ENCODE measurements around the gene P2RY8.

Gene P2RY8

GRCh38 chrX:1430451-1430850, 106.5 kb downstream of the P2RY8 start:
- TF ChIP-seq TAF1 (IDR thresholded peaks at IDR 0.05; ENCODE audit: borderline replicate concordance, insufficient read depth, low read length) (no peak), FOXP2 (optimal IDR thresholded peaks at IDR 0.05; ENCODE audit: borderline replicate concordance, extremely low read depth, extremely low read length, insufficient read depth) (no peak), POLR2AphosphoS5 (IDR thresholded peaks at IDR 0.05; ENCODE audit: low read depth, low read length) (no peak), SIN3A (IDR thresholded peaks at IDR 0.05; ENCODE audit: borderline replicate concordance, insufficient read depth, low read length) (no peak)
- TF ChIP-seq, protein P1, sequence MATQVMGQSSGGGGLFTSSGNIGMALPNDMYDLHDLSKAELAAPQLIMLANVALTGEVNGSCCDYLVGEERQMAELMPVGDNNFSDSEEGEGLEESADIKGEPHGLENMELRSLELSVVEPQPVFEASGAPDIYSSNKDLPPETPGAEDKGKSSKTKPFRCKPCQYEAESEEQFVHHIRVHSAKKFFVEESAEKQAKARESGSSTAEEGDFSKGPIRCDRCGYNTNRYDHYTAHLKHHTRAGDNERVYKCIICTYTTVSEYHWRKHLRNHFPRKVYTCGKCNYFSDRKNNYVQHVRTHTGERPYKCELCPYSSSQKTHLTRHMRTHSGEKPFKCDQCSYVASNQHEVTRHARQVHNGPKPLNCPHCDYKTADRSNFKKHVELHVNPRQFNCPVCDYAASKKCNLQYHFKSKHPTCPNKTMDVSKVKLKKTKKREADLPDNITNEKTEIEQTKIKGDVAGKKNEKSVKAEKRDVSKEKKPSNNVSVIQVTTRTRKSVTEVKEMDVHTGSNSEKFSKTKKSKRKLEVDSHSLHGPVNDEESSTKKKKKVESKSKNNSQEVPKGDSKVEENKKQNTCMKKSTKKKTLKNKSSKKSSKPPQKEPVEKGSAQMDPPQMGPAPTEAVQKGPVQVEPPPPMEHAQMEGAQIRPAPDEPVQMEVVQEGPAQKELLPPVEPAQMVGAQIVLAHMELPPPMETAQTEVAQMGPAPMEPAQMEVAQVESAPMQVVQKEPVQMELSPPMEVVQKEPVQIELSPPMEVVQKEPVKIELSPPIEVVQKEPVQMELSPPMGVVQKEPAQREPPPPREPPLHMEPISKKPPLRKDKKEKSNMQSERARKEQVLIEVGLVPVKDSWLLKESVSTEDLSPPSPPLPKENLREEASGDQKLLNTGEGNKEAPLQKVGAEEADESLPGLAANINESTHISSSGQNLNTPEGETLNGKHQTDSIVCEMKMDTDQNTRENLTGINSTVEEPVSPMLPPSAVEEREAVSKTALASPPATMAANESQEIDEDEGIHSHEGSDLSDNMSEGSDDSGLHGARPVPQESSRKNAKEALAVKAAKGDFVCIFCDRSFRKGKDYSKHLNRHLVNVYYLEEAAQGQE (IDR thresholded peaks at IDR 0.05; ENCODE audit: insufficient read depth in 1 of 2, low read depth in 2 of 2, low read length in 2 of 2), result no peak

- TF ChIP-seq SIN3A (IDR thresholded peaks at IDR 0.05; ENCODE audit: borderline replicate concordance, insufficient read depth, low read length) (no peak), TAF1 (IDR thresholded peaks at IDR 0.05; ENCODE audit: borderline replicate concordance, insufficient read depth, low read length) (no peak), FOXP2 (optimal IDR thresholded peaks at IDR 0.05; ENCODE audit: borderline replicate concordance, extremely low read depth, extremely low read length, insufficient read depth) (no peak), POLR2AphosphoS5 (IDR thresholded peaks at IDR 0.05; ENCODE audit: low read depth, low read length) (no peak)
- TF ChIP-seq, protein P1 (IDR thresholded peaks at IDR 0.05; ENCODE audit: insufficient read depth in 1 of 2, low read depth in 2 of 2, low read length in 2 of 2), result no peak
These were observed 109.2 kb downstream of the P2RY8 start for GRCh38 chrX:1427756-1428155.

- no peak for TF ChIP-seq POLR2AphosphoS5 (IDR thresholded peaks at IDR 0.05; ENCODE audit: low read depth, low read length)
- no peak for TF ChIP-seq TAF1 (IDR thresholded peaks at IDR 0.05; ENCODE audit: borderline replicate concordance, insufficient read depth, low read length)
- TF ChIP-seq FOXP2 (optimal IDR thresholded peaks at IDR 0.05; ENCODE audit: borderline replicate concordance, extremely low read depth, extremely low read length, insufficient read depth), result no peak
- TF ChIP-seq SIN3A (IDR thresholded peaks at IDR 0.05; ENCODE audit: borderline replicate concordance, insufficient read depth, low read length), result no peak
- TF ChIP-seq, protein P1 (IDR thresholded peaks at IDR 0.05; ENCODE audit: insufficient read depth in 1 of 2, low read depth in 2 of 2, low read length in 2 of 2), result no peak
These were observed 111.6 kb downstream of the P2RY8 start for GRCh38 chrX:1425381-1425780.

DNA sequence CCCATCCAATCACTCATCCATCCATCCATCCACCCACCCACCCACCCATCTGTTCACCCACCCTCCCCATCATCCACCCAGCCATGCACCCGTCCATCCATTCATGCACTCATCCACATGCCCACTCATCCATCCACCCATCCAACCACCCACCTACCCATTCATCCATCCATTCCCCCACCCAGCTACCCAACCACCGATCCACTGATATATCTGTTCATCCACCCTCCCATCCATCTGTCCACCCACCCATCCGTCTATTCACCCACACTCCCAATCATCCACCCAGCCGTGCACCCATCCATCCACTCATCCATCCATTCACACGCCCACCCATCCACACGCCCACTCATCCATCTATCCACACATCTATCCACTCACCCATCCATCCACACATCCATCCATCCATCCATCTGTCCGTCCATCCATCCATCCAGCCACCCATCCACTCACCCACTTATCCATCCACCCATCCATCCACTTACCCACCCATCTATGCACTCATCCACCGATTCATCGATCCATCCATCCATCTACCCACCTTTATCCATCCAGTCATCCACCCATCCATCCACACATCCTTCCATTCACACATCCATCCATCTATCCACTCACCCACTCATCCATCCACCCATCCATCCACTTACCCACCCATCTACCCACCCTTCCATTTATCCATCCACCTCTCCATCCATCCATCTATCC, 112.7 kb downstream of the P2RY8 start:
- TF ChIP-seq POLR2AphosphoS5 (IDR thresholded peaks at IDR 0.05; ENCODE audit: low read depth, low read length), result no peak
- TF ChIP-seq SIN3A (IDR thresholded peaks at IDR 0.05; ENCODE audit: borderline replicate concordance, insufficient read depth, low read length), result no peak
- TF ChIP-seq TAF1 (IDR thresholded peaks at IDR 0.05; ENCODE audit: borderline replicate concordance, insufficient read depth, low read length), result no peak
- no peak for TF ChIP-seq FOXP2 (optimal IDR thresholded peaks at IDR 0.05; ENCODE audit: borderline replicate concordance, extremely low read depth, extremely low read length, insufficient read depth)
- TF ChIP-seq, protein P1 (IDR thresholded peaks at IDR 0.05; ENCODE audit: insufficient read depth in 1 of 2, low read depth in 2 of 2, low read length in 2 of 2), result no peak
